ENCODE results near the gene FCSK.

GRCh38 chr16:70437017-70437581 is 17.3 kb upstream of the FCSK start:
- no peak for TF ChIP-seq CTCF (IDR thresholded peaks at IDR 0.05 in 2 of 3, conservative IDR thresholded peaks at IDR 0.05 in 1 of 3; ENCODE audit: control insufficient read depth in 2 of 3, extremely low read depth in 1 of 3, insufficient read depth in 1 of 3, low read depth in 3 of 3, low read length in 3 of 3)
- no peak for TF ChIP-seq ZNF274 (IDR thresholded peaks at IDR 0.05; ENCODE audit: insufficient read depth, insufficient read length)
- no peak for TF ChIP-seq ZNF384 (IDR thresholded peaks at IDR 0.05; ENCODE audit: borderline replicate concordance, low read depth, low read length)
- TF ChIP-seq BCL3 (IDR thresholded peaks at IDR 0.05; ENCODE audit: borderline replicate concordance, insufficient read depth, low read depth, low read length, poor library complexity, severe bottlenecking), result no peak
- TF ChIP-seq REST (IDR thresholded peaks at IDR 0.05; ENCODE audit: low read depth, low read length), result no peak
- no peak for TF ChIP-seq POLR2AphosphoS5 (IDR thresholded peaks at IDR 0.05; ENCODE audit: low read length)
- TF ChIP-seq SPI1 (IDR thresholded peaks at IDR 0.05; ENCODE audit: borderline replicate concordance, insufficient read depth, low read depth, low read length), result no peak
- TF ChIP-seq SMARCA5 (IDR thresholded peaks at IDR 0.05), result no peak
- no peak for TF ChIP-seq ZBTB33 (IDR thresholded peaks at IDR 0.05)
- TF ChIP-seq EZH2 (IDR thresholded peaks at IDR 0.05; ENCODE audit: borderline replicate concordance, control insufficient read depth, low read depth, low read length), result no peak
